Left ventricle myocardium inferior (tissue), 1 donor: ENCODE measurements around the gene IL17REL. TPM values are rescaled to one million over a fixed set of nuclear protein-coding genes. Genes with fewer than 3 reads are reported as not detected.

Source experiments
- DNase-seq: peaks from one replicate; pipeline ENCODE4 v3.0.0-alpha.2; 2020
- H3K27ac ChIP-seq: fragments of 200-600 bp; replicated peaks from 2 replicates; pipeline ENCODE4 v1.8.0; 2021
- H3K27me3 ChIP-seq: fragments of 200-600 bp; 2 replicates; pipeline ENCODE4 v1.8.0; 2021; ENCODE audit warnings: low read depth
- H3K36me3 ChIP-seq: fragments of 200-600 bp; 2 replicates; pipeline ENCODE4 v1.8.0; 2021
- H3K4me1 ChIP-seq: fragments of 200-600 bp; 2 replicates; pipeline ENCODE4 v1.8.0; 2021
- H3K4me3 ChIP-seq: fragments of 200-600 bp; 2 replicates; pipeline ENCODE4 v1.8.0; 2021; ENCODE audit warnings: mild to moderate bottlenecking, moderate library complexity
- H3K9me3 ChIP-seq: fragments of 200-600 bp; replicated peaks from 2 replicates; pipeline ENCODE4 v1.8.0; 2021
- intact Hi-C: fragments of 100-400 bp; cut with micrococcal nuclease; formaldehyde crosslinking; loops from one replicate; pipeline ENCODE4 v1.11.0; 2022
- total RNA-seq: library from RNA; stranded (reverse); fragmentation: NEBNext Ultra II Directional; extraction: Animal tissue kit (Norgen Biotek cat#: 25700); gene quantifications from one replicate; pipeline ENCODE4 v1.2.1, GENCODE V29; 2021
- TF ChIP-seq, protein P1 (sequence below): fragments of 200-600 bp; IDR thresholded peaks from 2 replicates; pipeline ENCODE4 v1.8.0; 2021; ENCODE audit warnings: antibody characterized with exemption, mild to moderate bottlenecking, borderline replicate concordance
- donor health status: DM: no; HTN: yes; CAD: no; lungs with severe emphysema.

The IL17REL gene
- total RNA-seq, 1 donor from 2014 or later: not detected

DNA sequence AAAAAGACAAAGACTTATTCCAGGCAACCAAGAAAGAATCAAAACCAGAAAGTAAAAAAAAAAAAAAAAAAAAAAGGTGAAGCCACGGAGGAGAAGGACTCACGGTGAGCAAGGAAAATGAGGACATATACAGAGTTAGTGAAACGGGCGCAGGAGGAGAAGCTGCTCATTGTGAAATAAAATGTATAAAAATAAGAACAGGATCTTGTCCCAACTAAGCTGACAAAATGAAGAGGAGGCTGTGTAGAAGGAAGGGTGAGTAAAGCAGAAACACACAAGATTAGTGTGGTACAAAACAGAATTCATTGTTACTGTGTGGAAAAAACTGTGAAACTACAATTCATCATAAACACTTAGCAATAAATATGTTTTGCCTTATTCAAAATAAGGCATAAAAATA is 7.6 kb downstream of the IL17REL start:
- no peaks in the 10 kb centered on the region for H3K36me3 ChIP-seq
- TF ChIP-seq, protein P1, sequence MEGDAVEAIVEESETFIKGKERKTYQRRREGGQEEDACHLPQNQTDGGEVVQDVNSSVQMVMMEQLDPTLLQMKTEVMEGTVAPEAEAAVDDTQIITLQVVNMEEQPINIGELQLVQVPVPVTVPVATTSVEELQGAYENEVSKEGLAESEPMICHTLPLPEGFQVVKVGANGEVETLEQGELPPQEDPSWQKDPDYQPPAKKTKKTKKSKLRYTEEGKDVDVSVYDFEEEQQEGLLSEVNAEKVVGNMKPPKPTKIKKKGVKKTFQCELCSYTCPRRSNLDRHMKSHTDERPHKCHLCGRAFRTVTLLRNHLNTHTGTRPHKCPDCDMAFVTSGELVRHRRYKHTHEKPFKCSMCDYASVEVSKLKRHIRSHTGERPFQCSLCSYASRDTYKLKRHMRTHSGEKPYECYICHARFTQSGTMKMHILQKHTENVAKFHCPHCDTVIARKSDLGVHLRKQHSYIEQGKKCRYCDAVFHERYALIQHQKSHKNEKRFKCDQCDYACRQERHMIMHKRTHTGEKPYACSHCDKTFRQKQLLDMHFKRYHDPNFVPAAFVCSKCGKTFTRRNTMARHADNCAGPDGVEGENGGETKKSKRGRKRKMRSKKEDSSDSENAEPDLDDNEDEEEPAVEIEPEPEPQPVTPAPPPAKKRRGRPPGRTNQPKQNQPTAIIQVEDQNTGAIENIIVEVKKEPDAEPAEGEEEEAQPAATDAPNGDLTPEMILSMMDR: no peak
- intact Hi-C loops: no loop called here

DNA sequence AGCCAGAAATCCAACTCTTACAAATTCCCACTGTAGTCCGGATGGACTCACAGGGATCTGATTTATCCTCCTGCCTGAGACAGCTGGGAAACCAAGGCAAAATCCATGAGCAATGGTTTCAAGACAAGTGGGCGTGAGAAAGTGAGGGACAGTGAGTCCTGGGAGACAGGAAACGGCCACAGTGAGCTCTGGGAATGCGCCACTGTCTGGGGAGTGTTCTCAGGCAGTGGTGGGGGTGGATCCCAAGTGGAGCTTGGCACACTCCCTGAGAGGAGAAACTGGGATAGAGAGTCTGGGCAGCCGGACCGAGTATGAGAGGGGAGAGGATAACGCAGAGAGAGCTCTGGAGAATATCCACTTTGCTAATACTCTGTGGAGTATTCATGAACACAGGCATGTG is 9.8 kb downstream of the IL17REL start:
- H3K4me3 ChIP-seq: no peak overlapping the region
- peaks cover 45% of the 10 kb centered on the region for H3K27me3 ChIP-seq
- TF ChIP-seq, protein P1: no peak
- H3K9me3 ChIP-seq: no peaks in the 10 kb centered on the region
- H3K4me1 ChIP-seq: peaks cover 4% of the 10 kb centered on the region
- H3K27ac ChIP-seq: no peak overlapping the region
- DNase-seq: no peak
- H3K36me3 ChIP-seq: no peaks in the 10 kb centered on the region
- intact Hi-C loops: no loop called here

More for the DNA sequence above, 7.6 kb downstream of the IL17REL start:
- no peak overlapping the region for H3K27ac ChIP-seq
- no peaks in the 10 kb centered on the region for H3K9me3 ChIP-seq
- no peaks in the 10 kb centered on the region for H3K4me1 ChIP-seq
- no peak overlapping the region for H3K4me3 ChIP-seq
- peaks cover 52% of the 10 kb centered on the region for H3K27me3 ChIP-seq
- no peak for DNase-seq

DNA sequence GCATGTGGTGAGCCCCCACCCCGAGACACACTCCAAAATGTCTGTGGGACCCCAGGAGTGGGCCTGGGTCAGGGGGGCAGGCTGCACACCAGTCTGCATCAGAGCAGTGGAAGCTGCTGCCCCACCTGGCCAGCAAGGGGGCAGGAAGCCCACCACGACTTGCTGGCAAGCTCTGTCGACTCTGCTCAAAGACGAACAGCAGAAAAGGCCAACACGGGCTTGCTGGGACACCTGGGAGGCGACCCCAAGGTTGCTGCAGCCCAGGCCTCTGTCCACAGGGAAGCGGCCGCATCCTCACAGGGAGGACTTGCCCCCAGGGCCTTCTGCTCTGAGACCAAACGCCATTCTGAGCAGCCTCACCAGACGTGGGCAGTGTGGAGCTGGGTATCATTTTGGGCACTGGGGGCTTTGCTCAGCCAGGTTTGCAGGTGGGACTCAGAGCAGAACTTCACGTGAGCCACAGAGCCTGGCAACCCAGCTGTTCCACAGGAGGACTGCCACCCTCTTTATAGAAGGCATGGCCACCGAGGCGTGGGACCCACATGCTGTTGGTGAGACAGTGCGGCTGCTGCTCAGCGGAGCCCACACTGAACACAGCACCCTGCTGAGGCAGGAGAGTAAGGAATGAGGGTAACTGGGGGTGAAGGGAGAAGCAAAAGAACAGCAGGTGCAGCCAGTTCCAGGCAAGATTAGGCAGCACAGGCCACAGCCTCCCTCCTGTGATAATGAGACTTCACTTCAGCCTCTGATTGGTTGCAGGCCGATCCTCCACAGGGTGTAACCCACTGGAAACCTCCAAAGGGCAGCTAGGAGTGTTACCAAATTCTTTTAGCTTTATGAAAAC is 11.0 kb downstream of the IL17REL start:
- DNase-seq: no peak
- Histone ChIP-seq H3K27ac (no peak overlapping the region), H3K36me3 (no peaks in the 10 kb centered on the region), H3K4me1 (peaks cover 4% of the 10 kb centered on the region), H3K4me3 (no peak overlapping the region), H3K27me3 (peaks cover 45% of the 10 kb centered on the region), H3K9me3 (no peaks in the 10 kb centered on the region)
- TF ChIP-seq, protein P1: no peak
- intact Hi-C loops: no loop called here

DNA sequence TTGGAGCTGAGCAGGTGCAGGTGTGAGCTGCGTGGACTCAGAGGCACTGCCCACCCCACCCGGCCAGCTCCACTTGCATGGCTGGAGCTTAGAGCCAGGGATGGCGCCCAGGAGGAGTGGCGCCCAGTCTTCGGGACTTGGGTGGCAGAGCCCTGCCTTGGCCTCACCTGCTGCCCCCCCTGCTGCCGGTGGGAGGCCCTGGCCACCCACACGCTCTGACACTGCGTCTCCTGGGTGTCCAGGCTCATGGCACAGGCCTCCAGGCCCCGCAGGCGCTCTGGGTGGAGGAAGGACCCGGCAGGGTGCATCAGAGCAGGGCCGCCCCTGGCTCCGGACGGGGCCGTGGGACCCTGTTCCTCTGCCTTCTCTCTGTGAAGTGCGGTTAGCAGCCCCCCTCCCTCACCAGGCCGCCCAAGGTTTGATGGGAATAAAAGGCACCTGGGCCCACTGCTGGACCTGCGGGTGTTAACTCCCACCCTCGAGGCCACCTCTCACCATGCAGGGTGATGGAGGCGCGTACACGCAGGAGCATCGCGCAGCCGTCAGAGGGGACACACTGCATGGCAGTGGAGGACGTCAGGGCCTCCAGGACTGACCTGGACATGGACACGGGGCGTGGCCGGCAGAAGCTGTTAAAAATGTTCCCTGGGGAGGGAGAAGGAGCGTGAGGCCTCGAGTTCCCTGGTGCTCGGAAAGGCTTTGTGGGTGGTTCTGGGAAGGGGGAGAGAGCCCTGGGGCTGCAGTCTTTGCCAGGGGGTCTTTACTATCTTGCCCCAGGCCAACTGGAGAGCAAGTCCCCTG is 11.8 kb downstream of the IL17REL start:
- no peak overlapping the region for H3K27ac ChIP-seq
- no peaks in the 10 kb centered on the region for H3K36me3 ChIP-seq
- peaks cover 45% of the 10 kb centered on the region for H3K27me3 ChIP-seq
- no peaks in the 10 kb centered on the region for H3K9me3 ChIP-seq
- TF ChIP-seq, protein P1: no peak
- intact Hi-C loops: no loop called here
- no peak for DNase-seq
- H3K4me3 ChIP-seq: no peak overlapping the region
- H3K4me1 ChIP-seq: peaks cover 4% of the 10 kb centered on the region

DNA sequence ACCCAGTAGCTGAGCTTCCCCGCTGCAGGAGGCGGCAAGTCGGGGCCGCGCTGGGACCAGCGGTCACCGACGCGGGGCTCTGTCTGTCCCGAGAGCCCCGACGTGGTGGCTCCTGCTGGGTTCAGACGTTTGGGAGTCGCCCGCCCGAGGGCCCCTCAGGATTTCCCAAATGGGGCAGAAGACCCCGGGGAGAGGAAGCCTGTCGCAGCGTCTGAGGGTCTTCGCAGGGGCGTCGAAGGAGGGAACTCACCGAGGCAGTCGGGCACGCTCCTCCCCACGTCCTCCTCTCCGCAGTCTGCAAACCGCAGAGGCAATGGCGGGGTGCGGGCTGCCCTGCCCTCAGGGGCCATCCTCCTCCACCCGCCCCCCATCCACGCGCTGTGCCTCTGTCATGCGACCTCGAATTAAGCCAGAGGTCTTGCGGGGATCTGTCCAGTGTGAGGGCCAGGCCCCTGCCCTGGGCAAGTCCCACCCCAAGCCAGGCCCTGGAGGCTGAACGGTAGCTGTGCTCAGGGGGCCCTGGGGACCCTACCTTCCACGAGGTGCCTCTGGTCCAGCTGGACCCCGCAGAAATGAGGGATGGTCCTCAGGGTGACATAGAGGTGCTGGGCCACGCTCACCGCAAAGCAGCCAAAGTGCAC is 12.5 kb downstream of the IL17REL start:
- H3K27me3 ChIP-seq: peaks cover 45% of the 10 kb centered on the region
- H3K4me3 ChIP-seq: peak overlapping the region; percentile 52
- peaks cover 4% of the 10 kb centered on the region for H3K4me1 ChIP-seq
- no peak overlapping the region for H3K27ac ChIP-seq
- no peaks in the 10 kb centered on the region for H3K9me3 ChIP-seq
- H3K36me3 ChIP-seq: no peaks in the 10 kb centered on the region
- TF ChIP-seq, protein P1: no peak
- DNase-seq: no peak
- intact Hi-C loops: loop anchor here (10.0 kb wide), 1 partner anchor 75 kb away; no protein-coding TSS in a partner anchor
